MM.1S (cell line): Measurements from ENCODE around the gene MBOAT7.
"Not testable (repeated sequence)": the region's sequence is repeated elsewhere in the genome, so short reads cannot be mapped to it uniquely, and the experiment has no call there.

ENCODE experiments used
- CTCF ChIP-seq: fragments of 300-600 bp; sonication (generic); IDR thresholded peaks from 2 replicates; pipeline ENCODE4 v1.5.1; 2016; ENCODE audit warnings: antibody characterized with exemption, low read length, mixed read lengths
- EZH2 ChIP-seq: fragments of 300-600 bp; sonication (generic); optimal IDR thresholded peaks from 2 replicates; pipeline ENCODE3; 2017; ENCODE audit warnings: low read depth, mild to moderate bottlenecking, antibody characterized with exemption, low read length, mixed read lengths

GRCh38 chr19:54222474-54223276, 33.3 kb upstream of the MBOAT7 start, which contains the start of gene LILRB3:
- not testable (repeated sequence) for TF ChIP-seq CTCF, EZH2
